GM19240 (cell line): ENCODE data around the gene IL2RA.
"Not testable (repeated sequence)": the region's sequence is repeated elsewhere in the genome, so short reads cannot be mapped to it uniquely, and the experiment has no call there.

Source experiments
- DNase-seq: peaks from one replicate; pipeline ENCODE4 v3.0.0; 2011; ENCODE audit warnings: low spot score; ENCODE audit not compliant: insufficient read length

IL2RA gene

GRCh38 chr10:6062101-6062771 lies at the start of gene IL2RA:
Gene IL2RA, minus strand, starts transcription at chr10:6062367. Its CDS starts 216 bp downstream, at chr10:6062151.
- DNase-seq = no peak

GRCh38 chr10:6110136-6110535 lies 48.0 kb upstream of the IL2RA start:
- no peak for DNase-seq

GRCh38 chr10:6109444-6109775 lies 47.2 kb upstream of the IL2RA start:
- no peak for DNase-seq

- DNase-seq = no peak
Measured at GRCh38 chr10:6108631-6109443, 46.7 kb upstream of the IL2RA start.

GRCh38 chr10:6108072-6108471 lies 45.9 kb upstream of the IL2RA start:
- DNase-seq = no peak

GRCh38 chr10:6107616-6108015 lies 45.4 kb upstream of the IL2RA start:
- not testable (repeated sequence) for DNase-seq

GRCh38 chr10:6103591-6103990 lies 41.4 kb upstream of the IL2RA start:
- no peak for DNase-seq

GRCh38 chr10:6102128-6102527 lies 40.0 kb upstream of the IL2RA start:
- no peak for DNase-seq

GRCh38 chr10:6101181-6101580 lies 39.0 kb upstream of the IL2RA start:
- peak; percentile 41 for DNase-seq

GRCh38 chr10:6100370-6100769 lies 38.2 kb upstream of the IL2RA start:
- DNase-seq = no peak

GRCh38 chr10:6098156-6098555 lies 36.0 kb upstream of the IL2RA start:
- no peak for DNase-seq

GRCh38 chr10:6097063-6097462 lies 34.9 kb upstream of the IL2RA start:
- no peak for DNase-seq

GRCh38 chr10:6095810-6096570 lies 33.8 kb upstream of the IL2RA start:
- no peak for DNase-seq

- DNase-seq = no peak
Measured at GRCh38 chr10:6092731-6093130, 30.6 kb upstream of the IL2RA start.

- DNase-seq = no peak
Measured at GRCh38 chr10:6091630-6092029, 29.5 kb upstream of the IL2RA start.

GRCh38 chr10:6089334-6090219 lies 27.4 kb upstream of the IL2RA start:
- DNase-seq = no peak

GRCh38 chr10:6088721-6089333 lies 26.7 kb upstream of the IL2RA start, which contains the start of gene RBM17:
Gene RBM17, plus strand, starts transcription at chr10:6089034. Its CDS starts 8,032 bp downstream, at chr10:6097066.
- DNase-seq = peak; percentile 61

GRCh38 chr10:6086375-6087233 lies 24.4 kb upstream of the IL2RA start:
- DNase-seq = peak; percentile 52
